GM21515 (cell line): ENCODE measurements around the gene ADA.

Source experiments
- ATAC-seq: cut with Tn5 transposase; IDR thresholded peaks from one replicate; pipeline ENCODE4 v1.9.1; 2021; ENCODE audit not compliant: unreplicated experiment

The ADA gene

DNA sequence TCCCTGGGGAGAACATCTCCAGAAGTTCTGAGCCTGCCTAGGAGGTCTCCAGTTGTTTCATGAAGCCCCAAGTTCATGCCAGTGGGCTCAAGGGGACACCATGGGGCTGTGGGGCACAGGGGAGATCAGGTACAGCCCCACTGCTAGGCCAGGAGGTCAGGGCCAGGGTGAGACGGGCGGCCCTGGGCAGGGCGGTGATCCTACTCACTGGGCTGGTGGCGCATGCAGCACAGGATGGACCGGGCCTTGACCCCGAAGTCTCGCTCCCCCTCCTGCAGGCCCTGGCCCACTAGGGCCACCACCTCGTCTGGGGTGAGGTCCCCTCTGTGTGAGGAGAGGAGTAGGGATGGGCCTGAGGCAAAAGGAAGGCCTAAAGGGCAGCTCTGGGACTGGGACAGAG lies 26.1 kb downstream of the ADA start:
- no peak for ATAC-seq

DNA sequence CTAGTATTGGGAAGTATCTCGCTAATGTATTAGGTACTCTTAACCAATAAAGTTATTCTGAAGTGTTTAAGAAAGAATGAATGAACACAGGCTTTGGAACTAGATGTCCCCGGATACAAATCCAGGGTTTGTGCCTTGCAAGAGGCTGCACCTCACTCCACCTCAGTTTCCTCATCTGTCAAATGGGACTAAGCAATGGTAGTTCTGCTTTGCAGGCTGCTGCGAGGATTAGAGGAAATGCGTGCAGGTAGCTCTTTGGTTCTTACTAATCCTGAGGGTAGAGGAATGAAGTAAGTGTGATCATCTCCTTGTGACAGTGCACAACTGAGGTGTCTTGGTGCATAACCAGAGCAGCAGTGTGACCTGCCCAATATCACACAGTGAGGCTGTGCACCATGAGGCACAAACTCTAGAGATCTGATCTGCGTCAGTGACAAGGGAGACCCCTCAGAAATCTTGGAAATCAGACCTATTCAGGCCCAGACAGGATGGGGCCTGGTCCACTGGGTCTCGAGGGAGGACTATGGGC lies 26.7 kb downstream of the ADA start:
- ATAC-seq: no peak

DNA sequence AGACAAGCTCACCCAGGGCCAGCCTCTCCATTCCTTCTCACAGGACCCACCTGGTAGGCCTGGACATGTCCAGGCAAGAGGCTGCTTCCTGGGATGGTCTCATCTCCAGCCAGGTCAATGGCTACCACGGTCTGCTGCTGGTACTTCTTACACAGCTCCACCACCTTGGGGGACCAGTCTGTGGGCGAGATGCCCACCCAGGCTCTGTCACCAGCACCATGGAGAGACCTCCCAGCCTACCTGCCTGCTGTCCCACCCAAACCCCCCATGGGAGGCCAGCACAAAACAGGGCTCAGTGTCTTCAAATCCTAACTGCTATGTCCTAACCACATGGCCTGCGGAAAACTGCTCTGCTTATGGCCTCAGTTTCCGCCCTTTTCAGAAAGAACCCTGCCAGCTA lies 27.3 kb downstream of the ADA start:
- ATAC-seq: no peak

DNA sequence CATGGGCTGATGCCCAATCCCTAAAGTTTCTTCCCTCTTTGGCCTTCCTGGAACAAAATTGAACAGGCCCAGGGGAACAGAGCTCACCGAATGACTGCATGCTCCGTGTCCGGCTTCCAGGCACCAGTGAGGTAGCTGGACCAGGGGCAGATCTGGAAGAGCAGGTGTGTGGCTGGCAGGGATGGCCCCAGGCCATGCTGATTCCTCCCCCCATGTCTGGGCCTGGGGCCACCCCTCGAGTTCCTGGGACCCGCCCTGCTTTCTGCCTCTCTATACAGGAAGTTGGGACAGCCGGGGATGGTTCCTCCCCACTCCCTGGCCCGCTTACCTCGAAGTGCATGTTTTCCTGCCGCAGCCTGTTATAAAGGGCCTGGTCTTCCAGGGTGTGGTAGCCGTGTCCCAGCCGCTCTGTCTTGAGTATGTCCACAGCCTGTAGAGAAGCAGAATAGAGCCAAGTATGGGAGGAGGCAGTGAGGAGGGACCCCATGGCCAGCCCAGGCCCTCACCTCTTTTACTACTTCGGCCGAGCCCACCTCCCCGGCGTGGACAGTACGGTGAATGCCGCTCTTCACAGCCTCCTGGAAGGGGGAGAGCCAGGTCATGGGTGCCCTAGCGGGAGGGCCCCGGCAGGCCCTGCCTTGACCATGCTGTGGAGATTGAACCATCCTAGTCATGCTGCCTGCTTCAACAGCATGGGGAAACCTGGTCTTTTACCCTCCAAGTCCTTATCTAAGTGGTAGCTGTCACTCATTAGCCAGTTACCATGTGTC lies 28.8 kb downstream of the ADA start:
- no peak for ATAC-seq

DNA sequence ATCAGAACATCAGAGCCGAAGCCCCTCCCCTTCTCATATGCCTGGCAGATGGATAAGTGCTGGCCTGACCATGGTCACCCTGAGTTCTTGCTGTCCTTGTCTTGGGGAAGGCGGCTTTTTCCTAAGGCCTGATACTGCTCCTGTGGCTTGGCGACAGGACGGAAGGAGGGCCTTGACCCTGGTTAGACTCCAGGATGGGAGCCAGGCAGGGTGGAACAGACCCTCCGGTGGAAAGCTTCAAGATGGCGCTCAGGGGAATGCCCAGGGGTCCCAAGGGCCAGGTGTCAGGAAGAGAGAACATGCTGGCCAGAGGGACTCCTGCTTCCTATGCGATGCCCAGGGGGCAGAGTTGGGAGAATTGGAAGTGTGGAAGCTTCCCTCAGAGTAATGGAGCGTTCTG lies 29.6 kb downstream of the ADA start:
- no peak for ATAC-seq

- ATAC-seq: no peak
Measured at GRCh38 chr20:44621325-44621724, 30.2 kb downstream of the ADA start.

DNA sequence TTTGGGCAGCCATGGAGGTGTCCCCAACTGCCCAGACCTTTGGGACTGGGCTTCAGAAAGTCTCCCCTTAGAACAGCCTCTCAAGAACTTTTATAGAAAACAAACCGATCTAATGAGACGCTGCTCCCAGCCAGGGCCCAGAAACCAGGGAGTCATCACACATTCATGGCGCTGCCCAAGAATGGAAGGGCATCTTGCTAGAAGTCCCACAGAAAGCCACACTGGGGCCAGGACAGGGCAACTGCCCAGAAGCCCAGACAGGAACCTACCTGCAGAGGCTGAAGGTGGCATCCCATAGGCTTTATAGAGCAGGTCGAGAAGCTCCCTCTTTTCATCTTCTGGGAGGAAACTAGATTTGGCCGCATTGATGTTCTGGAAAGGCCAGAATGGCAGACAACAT lies 31.5 kb downstream of the ADA start:
- ATAC-seq: no peak

GRCh38 chr20:44619294-44619693 lies 32.2 kb downstream of the ADA start:
- ATAC-seq: no peak

GRCh38 chr20:44618318-44618731 lies 33.2 kb downstream of the ADA start:
- no peak for ATAC-seq

- ATAC-seq: no peak
Measured at GRCh38 chr20:44616604-44616964, 34.9 kb downstream of the ADA start.

DNA sequence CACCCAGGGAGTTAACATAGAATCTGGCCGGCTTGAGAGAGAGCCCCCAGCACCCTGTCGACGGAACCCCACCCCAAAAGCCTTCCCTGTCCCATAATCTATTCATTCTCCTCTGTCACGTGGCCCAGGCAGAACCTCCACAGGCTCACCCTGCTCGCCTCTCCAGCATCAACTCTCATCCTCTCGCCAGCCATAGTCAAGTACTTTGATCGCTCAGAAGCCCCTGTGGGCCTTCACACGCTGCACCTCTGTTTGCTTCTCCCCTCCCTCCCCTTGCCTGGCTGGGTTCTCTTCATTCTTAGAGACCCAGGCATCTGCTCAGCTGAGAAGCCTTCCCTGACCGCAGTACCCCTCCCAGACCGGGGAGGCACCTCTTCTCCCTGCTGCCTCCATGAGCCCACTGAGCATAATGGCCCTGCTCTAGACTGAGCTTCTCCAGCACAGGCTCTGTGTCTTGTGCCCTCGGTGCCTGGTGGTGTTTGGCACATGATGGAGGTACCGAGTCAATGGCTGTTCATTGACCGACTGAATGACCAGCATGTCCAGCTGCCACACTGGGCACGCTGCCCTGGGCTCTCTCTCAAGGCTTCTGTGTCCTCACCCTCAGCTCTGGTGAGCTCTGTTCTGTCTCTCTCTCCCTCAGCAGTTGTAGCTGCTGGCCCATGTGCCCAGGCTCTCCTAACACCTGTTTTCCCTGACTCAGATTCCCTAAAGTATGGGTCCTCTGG lies 35.5 kb downstream of the ADA start:
- no peak for ATAC-seq

GRCh38 chr20:44615169-44615791 lies 36.2 kb downstream of the ADA start:
- no peak for ATAC-seq

GRCh38 chr20:44614525-44614924 lies 37.0 kb downstream of the ADA start:
- ATAC-seq: no peak

DNA sequence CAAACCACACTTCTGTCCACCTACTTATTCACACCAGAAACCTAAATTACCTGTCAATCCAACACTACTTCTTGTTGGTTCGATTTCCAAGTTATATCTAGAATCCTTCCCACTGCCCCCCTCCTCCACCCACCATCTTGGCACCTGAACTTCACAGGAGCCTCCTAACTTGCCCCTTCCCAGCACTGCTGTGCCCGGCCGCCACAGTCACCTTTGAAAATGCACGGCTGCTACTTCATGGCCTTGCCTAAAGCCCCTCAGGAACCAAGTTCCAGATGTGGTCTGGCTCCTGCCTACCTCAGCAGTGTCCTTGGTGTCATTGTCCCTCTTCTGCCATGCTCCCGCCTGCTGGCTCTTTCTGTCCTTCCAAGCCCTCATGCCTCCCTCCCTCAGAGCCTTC lies 37.9 kb downstream of the ADA start:
- no peak for ATAC-seq

DNA sequence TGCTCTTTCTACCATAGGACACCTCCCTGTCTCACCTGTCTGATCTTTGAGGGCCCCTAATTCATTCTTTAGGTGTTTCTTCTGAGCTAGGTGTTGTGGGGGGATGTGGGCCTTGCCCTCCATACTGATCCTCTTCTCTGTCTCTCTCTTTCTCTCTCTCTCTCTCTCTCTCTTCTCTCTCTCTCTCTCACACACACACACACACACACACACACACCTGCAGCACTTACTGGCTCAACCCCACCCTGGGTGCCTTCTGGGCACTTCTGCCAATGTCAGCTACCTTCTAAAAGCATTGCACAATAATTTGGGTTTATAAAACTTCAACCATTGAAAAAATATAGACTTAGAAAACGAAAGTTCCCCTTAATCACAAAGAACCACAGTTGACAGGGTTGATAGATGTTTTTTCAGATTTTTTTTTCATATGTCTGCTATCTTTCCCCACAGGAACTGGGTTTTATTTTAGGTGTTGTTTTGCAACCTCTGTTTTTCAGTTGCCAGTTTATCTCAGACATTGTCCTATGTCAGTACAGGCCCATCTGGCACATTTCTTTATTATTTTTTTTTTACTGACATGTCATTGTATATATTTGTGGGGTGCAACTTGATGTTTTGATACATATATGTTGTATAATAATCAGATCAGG lies 41.1 kb downstream of the ADA start:
- ATAC-seq: peak; percentile 3

GRCh38 chr20:44609516-44610312 lies 41.8 kb downstream of the ADA start:
- ATAC-seq: peak; percentile 87

GRCh38 chr20:44609006-44609515 lies 42.4 kb downstream of the ADA start:
- ATAC-seq: no peak

DNA sequence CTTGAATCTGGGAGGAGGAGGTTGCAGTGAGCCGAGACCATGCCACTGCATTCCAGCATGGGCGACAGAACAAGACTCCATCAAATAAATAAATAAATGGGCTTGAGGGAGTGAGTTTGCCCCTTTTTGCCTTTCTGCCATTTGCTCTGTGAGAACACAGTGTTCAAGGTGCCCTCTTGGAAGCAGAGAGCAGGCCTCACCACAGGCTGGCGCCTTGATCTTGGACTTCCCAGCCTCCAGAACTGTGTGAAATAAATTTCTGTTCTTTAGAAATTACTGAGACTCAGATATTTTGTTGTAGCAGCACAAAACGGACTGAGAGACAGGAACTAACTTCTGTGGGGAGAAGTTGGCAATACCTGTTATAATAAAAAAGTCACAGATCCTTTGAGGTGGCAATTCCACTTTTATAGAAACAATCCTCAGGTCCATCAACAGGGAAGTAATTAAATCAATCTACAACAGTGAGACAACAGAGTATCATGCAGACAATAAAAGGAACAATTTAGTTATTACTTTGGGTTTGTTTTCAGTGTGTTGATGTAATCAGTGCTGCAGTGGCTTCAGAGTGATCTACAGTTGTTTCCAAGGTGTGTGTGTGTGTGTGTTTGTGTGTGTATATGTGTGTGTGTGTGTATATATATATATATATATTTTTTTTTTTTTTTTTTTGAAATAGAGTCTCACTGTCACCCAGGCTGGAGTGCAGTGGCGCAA lies 44.6 kb downstream of the ADA start:
- ATAC-seq: no peak

GRCh38 chr20:44603327-44603726 lies 48.2 kb downstream of the ADA start:
- ATAC-seq: no peak

GRCh38 chr20:44601801-44602204 lies 49.7 kb downstream of the ADA start:
- ATAC-seq: no peak
